Measurements from ENCODE around the gene PID1.

Gene PID1

DNA sequence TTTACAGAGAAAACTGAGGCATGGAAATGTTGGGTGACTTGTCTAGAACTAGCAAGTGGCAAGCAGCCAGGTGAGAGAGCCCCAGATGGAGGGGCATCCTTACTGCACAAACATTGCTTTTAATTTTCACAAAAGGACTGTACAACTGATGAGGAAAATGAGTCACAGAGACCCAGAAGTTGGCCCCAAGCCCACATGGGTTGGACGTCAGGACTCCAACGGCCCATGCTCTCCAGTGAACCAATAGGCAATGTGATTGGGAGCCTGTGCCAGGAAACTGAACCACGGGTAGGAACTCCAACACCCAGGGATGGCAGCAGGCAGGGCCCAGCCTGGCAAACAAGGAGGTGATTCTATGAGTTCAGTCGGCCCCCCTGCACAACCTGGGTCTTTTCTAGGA is 50.8 kb downstream of the PID1 start:
- no peak for DNase-seq
- Histone ChIP-seq H3K27ac (ENCODE audit: low read length) (no peak overlapping the region), H3K4me1 (ENCODE audit: low read length) (no peaks in the 10 kb centered on the region), H3K79me2 (ENCODE audit: low read length) (no peaks in the 10 kb centered on the region), H3K4me2 (ENCODE audit: low read depth, low read length) (no peak overlapping the region), H3K9me2 (replicated peaks; ENCODE audit: insufficient read depth, low read length) (no peaks in the 10 kb centered on the region), H3K4me3 (ENCODE audit: low read length) (no peak overlapping the region), H3F3A (ENCODE audit: insufficient read depth, low read length) (no peaks in the 10 kb centered on the region), H4K20me1 (ENCODE audit: insufficient read depth, low read length) (no peaks in the 10 kb centered on the region), H2AFZ (ENCODE audit: low read length) (no peak overlapping the region), H3K9me3 (replicated peaks; ENCODE audit: insufficient read depth, low read length) (no peaks in the 10 kb centered on the region), H3K27me3 (replicated peaks; ENCODE audit: insufficient read depth, low read length) (no peaks in the 10 kb centered on the region), H3K9ac (ENCODE audit: low read length) (no peak overlapping the region), H3K36me3 (replicated peaks; ENCODE audit: insufficient read depth, low read length) (no peaks in the 10 kb centered on the region)
- TF ChIP-seq EZH2 (optimal IDR thresholded peaks at IDR 0.05; ENCODE audit: low read depth, low read length) (no peak), EZH2phosphoT487 (IDR thresholded peaks at IDR 0.05; ENCODE audit: low read length) (no peak)
- TF ChIP-seq, protein P1, sequence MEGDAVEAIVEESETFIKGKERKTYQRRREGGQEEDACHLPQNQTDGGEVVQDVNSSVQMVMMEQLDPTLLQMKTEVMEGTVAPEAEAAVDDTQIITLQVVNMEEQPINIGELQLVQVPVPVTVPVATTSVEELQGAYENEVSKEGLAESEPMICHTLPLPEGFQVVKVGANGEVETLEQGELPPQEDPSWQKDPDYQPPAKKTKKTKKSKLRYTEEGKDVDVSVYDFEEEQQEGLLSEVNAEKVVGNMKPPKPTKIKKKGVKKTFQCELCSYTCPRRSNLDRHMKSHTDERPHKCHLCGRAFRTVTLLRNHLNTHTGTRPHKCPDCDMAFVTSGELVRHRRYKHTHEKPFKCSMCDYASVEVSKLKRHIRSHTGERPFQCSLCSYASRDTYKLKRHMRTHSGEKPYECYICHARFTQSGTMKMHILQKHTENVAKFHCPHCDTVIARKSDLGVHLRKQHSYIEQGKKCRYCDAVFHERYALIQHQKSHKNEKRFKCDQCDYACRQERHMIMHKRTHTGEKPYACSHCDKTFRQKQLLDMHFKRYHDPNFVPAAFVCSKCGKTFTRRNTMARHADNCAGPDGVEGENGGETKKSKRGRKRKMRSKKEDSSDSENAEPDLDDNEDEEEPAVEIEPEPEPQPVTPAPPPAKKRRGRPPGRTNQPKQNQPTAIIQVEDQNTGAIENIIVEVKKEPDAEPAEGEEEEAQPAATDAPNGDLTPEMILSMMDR (IDR thresholded peaks at IDR 0.05; ENCODE audit: low read length) = no peak

DNA sequence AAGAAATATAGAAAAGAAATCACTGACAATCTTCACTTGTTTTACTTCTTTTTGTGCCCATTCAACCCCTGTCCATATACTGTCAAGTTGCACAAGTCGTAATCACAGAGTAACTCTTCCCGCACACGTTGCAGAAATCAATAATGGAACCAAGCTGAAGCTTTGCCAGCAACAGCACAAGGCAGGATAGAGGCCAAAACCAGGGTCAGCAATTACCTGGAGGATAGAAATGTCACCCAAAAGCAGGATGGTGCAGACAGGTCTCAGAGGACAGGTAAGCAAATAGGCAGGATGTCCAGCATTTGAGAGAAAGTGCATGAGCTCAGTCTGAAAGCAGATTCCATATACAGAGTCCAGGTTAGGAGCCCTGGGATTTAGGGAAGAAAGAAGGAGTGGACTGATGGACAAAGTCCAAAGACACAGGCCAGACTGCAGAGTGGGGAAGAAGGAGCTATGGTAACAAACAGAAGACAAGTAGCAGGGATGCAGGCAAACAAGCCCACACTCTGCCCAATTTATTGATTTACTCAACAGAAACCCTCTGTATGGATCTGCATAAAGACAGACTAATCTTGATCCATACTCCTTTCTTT is 52.7 kb downstream of the PID1 start:
- Histone ChIP-seq H3K9me2 (replicated peaks; ENCODE audit: insufficient read depth, low read length) (no peaks in the 10 kb centered on the region), H2AFZ (ENCODE audit: low read length) (no peak overlapping the region), H3K27me3 (replicated peaks; ENCODE audit: insufficient read depth, low read length) (no peaks in the 10 kb centered on the region), H4K20me1 (ENCODE audit: insufficient read depth, low read length) (no peaks in the 10 kb centered on the region), H3K27ac (ENCODE audit: low read length) (no peak overlapping the region), H3K9me3 (replicated peaks; ENCODE audit: insufficient read depth, low read length) (no peaks in the 10 kb centered on the region), H3K4me3 (ENCODE audit: low read length) (no peak overlapping the region), H3K36me3 (replicated peaks; ENCODE audit: insufficient read depth, low read length) (no peaks in the 10 kb centered on the region), H3K79me2 (ENCODE audit: low read length) (no peaks in the 10 kb centered on the region), H3K4me2 (ENCODE audit: low read depth, low read length) (no peak overlapping the region), H3F3A (ENCODE audit: insufficient read depth, low read length) (no peaks in the 10 kb centered on the region), H3K4me1 (ENCODE audit: low read length) (no peaks in the 10 kb centered on the region), H3K9ac (ENCODE audit: low read length) (no peak overlapping the region)
- TF ChIP-seq EZH2phosphoT487 (IDR thresholded peaks at IDR 0.05; ENCODE audit: low read length) (no peak), EZH2 (optimal IDR thresholded peaks at IDR 0.05; ENCODE audit: low read depth, low read length) (no peak)
- TF ChIP-seq, protein P1 (IDR thresholded peaks at IDR 0.05; ENCODE audit: low read length) = no peak
- DNase-seq = no peak

DNA sequence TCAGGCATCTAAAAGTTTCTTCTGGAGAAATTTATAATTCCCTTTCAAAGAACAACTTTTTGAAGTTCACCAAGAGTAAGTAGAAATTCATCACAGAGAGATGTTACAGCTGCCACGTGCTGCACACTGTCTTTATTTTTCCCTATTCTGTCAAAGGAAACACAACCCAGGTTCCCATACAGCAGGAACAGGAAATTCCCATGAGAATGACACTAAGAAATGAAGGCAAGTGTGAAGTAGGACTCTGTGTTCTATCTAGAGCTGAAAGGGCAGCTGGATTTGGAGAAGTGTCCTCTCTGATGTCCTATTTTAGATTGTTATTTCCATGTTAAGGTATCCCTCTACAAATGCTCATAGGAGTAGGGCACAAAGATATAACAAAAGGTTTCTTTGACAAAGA is 58.8 kb downstream of the PID1 start:
- DNase-seq = no peak
- no peaks in the 10 kb centered on the region for H3K27me3 ChIP-seq (replicated peaks; ENCODE audit: insufficient read depth, low read length)
- TF ChIP-seq EZH2phosphoT487 (IDR thresholded peaks at IDR 0.05; ENCODE audit: low read length) (no peak), EZH2 (optimal IDR thresholded peaks at IDR 0.05; ENCODE audit: low read depth, low read length) (no peak)
- TF ChIP-seq, protein P1 (IDR thresholded peaks at IDR 0.05; ENCODE audit: low read length) = no peak

More for the DNA sequence above, 58.8 kb downstream of the PID1 start:
- Histone ChIP-seq H3K79me2 (ENCODE audit: low read length) (no peaks in the 10 kb centered on the region), H2AFZ (ENCODE audit: low read length) (no peak overlapping the region), H4K20me1 (ENCODE audit: insufficient read depth, low read length) (no peaks in the 10 kb centered on the region), H3K4me1 (ENCODE audit: low read length) (no peaks in the 10 kb centered on the region), H3K4me2 (ENCODE audit: low read depth, low read length) (no peak overlapping the region), H3K9me2 (replicated peaks; ENCODE audit: insufficient read depth, low read length) (no peaks in the 10 kb centered on the region), H3F3A (ENCODE audit: insufficient read depth, low read length) (no peaks in the 10 kb centered on the region), H3K36me3 (replicated peaks; ENCODE audit: insufficient read depth, low read length) (no peaks in the 10 kb centered on the region), H3K4me3 (ENCODE audit: low read length) (no peak overlapping the region), H3K27ac (ENCODE audit: low read length) (no peak overlapping the region), H3K9ac (ENCODE audit: low read length) (no peak overlapping the region), H3K9me3 (replicated peaks; ENCODE audit: insufficient read depth, low read length) (no peaks in the 10 kb centered on the region)
